ENCODE results near the gene TSGA10IP. TPM values are rescaled to one million over a fixed set of nuclear protein-coding genes. Genes with fewer than 3 reads are reported as not detected.
"Not testable (repeated sequence)": the region's sequence is repeated elsewhere in the genome, so short reads cannot be mapped to it uniquely, and the experiment has no call there.

Gene TSGA10IP
- polyA plus RNA-seq, 4 donors, result not detected

DNA sequence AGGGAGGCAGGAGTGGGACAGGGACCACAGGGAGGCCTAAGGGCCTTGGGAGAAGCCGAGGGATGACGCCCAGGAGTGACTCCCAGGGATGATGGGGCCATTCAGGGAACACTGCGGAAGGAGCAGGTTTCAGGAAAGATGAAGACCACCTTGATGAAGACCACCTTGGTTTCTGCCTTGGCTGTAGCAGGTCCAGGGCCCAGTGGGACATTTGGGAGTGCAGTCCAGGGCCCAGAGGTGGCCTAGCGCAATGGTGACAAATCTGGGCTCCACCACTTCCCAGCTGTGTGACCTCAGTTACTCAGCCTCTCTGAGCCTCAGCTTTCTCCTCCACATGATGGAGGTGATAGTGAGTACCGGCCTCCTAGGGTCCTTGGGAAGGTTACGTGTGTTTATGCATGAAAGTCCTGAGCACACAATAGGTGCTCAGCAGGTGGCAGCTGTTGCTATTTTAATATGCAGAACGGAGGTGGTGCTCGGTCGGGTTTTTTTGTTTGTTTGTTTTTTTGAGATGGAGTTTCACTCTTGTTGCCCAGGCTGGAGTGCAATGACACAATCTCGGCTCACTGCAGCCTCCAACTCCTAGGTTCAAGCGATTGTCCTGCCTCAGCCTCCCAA is 770 bp downstream of the TSGA10IP start:
- DNase-seq (ENCODE audit: low read depth in 4 of 4, low spot score in 3 of 4), result no peak

DNA sequence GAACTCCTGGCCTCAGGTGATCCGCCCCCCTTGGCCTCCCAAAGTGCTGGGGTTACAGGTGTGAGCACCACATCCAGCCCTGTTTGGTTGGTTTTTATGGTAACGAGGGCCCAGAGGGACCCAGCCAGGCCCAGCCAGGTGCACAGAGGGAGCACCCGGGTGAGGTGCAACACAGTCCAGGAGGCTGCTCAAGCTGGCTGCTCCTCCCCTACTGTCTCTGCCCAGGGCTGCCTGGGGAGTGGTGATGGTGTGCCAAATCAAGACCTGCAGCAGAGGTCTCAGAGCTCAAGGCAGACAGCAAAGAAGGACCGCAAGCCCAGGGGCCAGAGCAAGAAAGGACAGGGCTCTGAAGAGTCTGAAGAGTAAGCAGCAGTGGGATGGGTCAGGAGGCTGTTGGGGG is 1.4 kb downstream of the TSGA10IP start:
- DNase-seq (ENCODE audit: low read depth in 4 of 4, low spot score in 3 of 4), result no peak

DNA sequence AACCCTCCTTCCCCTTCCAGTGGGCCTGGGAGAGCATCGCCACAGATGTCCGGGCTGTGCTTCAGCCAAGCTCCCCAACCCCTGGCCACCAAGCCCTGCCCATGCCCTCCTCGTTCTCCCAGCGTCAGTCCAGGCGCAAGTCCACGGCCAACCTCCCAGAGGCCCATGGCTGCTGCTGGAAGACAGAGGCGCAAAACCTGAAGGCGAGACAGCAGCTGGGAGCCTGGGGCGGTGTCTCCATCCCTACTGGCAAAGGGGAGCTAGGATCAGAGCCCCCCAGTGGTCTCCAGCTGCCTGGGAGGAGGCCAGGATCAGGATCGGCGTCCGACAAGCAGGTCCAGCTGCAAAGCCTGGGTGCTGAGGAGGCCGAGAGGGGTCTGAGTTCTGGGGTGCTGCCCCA is 1.9 kb downstream of the TSGA10IP start:
- no peak for DNase-seq (ENCODE audit: low read depth in 4 of 4, low spot score in 3 of 4)

DNA sequence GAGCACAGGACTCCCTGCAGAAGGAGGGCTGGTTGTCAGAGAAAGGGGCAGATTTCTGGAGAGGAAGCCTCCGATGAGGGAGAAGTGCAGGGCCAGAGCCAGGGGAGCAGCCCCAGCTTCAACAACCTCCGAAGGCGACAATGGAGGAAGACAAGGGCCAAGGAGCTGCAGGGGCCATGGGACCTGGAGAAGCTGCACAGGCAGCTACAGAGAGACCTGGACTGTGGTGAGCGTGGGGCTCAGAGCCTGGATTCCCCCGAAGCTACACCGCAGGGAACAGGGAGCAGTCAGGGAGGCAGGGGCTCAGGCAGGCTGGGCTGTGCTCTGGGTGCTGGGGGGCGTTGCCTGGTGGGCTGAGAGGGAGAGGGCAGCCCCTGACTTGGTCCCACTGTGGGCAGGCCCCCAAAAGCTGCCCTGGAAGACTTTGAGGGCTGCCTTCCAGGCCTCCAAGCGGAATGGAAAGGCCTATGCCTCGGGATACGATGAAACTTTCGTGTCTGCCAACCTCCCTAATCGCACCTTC is 2.4 kb downstream of the TSGA10IP start:
- no peak for DNase-seq (ENCODE audit: low read depth in 4 of 4, low spot score in 3 of 4)

DNA sequence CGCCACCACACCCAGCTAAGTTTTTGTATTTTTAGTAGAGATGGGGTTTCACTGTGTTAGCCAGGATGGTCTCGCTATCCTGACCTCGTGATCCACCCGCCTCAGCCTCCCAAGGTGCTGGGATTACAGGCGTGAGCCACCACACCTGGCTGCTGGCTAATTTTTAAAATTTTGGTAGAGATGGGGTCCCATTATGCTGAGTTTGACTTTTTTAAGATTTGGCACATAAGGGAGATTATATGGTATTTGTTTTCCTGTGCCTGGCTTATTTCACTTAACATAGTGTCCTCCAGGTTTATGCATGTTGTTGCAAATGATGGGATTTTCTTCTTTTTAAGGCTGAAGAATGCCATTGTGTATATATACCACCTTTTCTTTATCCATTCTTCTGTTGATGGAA is 5.4 kb downstream of the TSGA10IP start:
- DNase-seq (ENCODE audit: low read depth in 4 of 4, low spot score in 3 of 4), result not testable (repeated sequence)

DNA sequence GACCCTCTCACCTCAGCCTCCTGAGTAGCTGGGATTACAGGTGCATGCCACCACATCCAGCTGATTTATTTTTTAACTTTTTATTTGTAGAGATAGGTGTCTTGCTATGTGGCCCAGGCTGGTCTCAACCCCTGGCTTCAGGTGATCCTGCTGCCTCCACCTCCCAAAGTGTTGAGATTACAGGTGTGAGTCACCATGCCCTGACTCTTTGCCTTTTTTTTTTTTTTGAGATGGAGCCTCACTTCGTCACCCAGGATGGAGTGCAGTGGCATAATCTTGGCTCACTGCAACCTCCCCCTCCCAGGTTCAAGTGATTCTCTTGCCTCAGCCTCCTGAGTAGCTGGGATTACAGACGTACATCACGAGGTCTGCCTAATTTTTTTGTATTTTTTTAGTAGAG is 6.4 kb downstream of the TSGA10IP start:
- not testable (repeated sequence) for DNase-seq (ENCODE audit: low read depth in 4 of 4, low spot score in 3 of 4)

DNA sequence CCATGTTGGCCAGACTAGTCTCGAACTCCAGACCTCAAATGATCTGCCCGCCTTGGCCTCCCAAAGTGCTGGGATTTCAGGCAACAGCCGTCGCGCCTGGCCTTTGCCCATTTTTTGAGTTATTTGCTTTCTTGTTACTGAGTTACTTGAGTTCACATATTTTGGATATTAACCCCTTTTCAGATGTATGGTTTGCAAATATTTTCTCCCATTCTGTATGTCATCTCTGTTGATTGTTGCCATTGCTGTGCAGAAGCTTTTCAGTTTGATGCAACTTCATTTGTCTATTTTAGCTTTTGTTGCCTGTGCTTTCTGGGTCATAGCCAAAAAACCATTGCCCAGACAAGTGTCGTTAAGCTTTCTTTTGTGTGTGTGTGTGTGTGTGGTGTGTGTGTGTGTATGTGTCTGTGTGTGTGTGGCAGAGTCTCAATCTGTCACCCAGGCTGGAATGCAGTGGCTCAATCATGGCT is 6.8 kb downstream of the TSGA10IP start:
- no peak for DNase-seq (ENCODE audit: low read depth in 4 of 4, low spot score in 3 of 4)

DNA sequence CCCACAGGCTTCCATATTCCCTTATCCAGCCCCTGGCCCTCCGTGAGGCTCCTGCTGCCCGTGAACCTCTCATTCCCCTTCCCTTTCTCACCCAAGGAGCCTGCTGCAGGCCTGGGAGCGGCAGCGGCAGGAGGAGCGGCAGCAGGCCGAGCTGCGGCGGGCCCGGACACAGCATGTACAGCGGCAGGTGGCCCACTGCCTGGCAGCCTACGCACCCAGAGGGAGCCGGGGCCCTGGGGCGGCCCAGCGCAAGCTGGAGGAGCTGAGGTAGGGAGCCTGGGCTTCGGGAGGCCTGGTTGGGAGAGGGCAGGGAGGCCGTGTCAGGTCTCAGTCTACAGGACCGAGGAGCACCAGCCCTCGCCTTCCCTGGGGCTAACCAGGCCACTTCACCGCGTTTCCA is 8.2 kb downstream of the TSGA10IP start:
- no peak for DNase-seq (ENCODE audit: low read depth in 4 of 4, low spot score in 3 of 4)

DNA sequence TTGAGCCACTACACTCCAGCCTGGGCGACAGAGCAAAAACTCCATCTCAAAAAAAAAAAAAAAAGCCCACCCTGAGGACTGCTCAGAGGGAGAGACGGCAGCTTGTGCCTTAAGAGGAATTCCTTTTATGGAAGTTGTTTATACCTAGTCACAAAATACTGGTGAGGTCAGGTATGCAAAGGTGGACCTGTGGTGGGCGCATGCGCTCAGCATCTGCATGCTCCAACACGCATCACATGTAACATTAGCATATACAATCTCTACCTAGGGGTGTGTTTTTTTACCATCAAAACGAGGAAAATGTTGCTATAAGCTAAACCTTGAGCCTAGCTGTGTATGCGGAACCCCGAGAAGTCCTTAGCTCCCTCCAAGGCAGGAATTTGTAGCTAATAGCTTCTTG is 9.5 kb downstream of the TSGA10IP start:
- DNase-seq (ENCODE audit: low read depth in 4 of 4, low spot score in 3 of 4), result no peak

DNA sequence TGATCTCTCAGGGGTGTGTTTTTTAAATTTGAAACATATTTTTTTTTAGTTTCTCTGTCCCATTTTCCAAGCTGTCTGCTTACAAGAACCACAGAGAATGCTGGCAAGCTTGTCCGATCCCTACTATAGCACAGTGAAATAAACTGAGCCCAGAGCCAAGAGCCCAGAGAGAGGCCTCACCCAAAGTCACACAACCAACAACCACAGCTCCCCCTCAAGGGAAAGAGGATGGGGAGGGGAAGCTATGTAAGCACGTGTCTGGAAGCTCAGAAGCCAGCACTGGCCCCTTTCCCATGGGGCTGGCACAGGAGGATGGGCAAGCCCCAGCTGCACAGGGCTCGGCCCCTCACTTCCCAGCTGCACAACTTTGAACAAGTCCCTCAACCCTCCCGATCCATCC is 13.0 kb downstream of the TSGA10IP start:
- no peak for DNase-seq (ENCODE audit: low read depth in 4 of 4, low spot score in 3 of 4)

DNA sequence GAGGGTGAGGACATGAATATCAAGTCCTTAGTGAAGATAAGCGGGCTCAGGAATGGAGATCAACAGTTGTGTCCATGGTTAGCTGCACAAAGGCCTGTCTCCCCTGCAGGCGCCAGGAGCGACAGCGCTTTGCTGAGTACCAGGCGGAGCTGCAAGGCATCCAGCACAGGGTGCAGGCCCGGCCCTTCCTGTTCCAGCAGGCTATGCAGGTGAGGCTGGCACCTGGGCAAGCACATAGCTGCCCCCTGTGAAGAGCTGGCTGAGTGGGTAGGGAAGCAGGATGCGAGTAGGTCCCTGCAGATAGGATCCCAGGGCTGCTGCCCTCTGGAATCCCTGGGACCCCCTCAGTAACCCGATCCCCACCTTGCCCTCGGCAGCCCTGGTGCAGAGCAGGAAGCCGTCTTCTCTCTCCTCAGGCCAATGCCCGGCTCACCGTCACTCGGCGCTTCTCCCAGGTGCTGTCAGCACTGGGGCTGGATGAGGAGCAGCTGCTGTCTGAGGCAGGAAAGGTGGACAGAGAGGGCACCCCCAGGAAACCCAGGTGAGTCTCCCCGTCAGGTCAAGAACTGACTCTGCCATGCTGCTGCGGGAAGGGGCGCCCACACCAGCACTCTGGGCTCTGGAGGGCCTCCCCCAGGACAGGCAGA is 13.6 kb downstream of the TSGA10IP start:
- no peak for DNase-seq (ENCODE audit: low read depth in 4 of 4, low spot score in 3 of 4)

DNA sequence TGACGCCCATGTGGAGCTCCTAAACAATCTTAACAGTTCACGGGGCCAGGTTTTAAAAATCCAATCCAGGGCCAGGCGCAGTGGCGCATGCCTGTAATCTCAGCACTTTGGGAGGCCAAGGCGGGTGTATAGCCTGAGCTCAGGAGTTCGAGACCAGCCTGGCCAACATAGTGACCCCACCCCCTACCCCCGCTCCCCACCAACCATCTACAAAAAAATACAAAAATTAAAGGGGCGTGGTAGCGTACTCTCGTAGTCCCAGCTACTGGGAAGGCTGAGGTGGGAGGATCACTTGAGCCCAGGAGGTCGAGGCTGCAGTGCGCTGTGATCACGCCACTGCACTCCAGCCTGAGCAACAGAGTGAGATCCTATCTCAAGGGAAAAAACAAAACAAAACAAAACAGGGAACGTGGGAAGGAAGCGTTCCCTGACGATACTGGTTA is 15.6 kb downstream of the TSGA10IP start:
- no peak for DNase-seq (ENCODE audit: low read depth in 4 of 4, low spot score in 3 of 4)

DNA sequence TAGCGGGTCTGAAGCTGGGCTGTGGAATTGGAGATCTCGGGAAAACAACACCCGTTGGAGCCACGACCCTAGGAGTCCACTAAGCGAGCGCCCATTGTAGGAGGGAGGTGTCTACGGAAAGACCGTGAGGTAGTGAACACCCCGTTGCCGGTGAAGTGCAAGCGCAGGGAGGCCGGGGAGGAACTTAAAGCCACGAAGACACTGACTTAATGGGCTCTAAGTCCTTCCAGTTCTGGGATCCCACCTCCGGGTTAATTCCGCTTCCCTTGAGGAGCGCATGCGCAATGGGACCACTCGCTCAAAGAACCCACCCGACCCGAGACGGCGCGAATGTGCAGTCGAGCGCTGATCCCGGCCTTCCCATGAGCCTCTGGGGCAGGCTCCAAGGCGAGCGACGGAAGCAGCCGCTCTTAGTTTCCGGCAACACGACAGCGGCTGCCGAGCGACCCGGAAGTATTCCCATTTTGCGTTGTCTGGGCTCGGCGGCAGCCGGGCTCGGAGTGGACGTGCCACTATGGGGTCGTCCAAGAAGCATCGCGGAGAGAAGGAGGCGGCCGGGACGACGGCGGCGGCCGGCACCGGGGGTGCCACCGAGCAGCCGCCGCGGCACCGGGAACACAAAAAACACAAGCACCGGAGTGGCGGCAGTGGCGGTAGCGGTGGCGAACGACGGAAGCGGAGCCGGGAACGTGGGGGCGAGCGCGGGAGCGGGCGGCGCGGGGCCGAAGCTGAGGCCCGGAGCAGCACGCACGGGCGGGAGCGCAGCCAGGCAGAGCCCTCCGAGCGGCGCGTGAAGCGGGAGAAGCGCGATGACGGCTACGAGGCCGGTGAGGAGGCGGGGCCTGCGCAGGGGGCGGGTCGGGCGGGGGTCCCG is 16.2 kb downstream of the TSGA10IP start, which contains the start of gene SART1:
TSS of gene SART1 (plus strand) at position 468 of the 874 bp plus-strand sequence. CDS start at position 515, 47 bp downstream.
- peak; percentile 96 to 98 (median 96) for DNase-seq (ENCODE audit: low read depth in 4 of 4, low spot score in 3 of 4)

DNA sequence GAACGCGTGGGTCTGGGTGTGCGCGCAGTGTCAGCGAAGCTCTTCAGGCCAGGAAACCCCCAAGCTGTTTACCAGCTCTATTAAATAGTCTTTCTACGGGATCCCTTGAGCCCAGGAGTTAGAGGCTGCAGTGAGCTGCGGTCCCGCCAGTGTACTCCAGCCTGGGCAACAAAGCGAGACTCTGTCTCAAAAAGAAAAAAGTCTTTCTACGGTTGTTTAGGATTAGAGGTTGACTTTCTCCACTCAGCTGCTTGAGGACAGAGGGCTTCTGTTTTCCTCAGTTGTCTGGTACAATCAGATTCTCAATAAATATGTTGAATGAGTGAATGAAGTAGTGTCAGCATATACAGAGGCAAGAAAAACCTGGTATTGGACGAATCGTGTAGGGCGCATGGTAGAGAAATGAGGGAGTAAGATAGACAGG is 16.9 kb downstream of the TSGA10IP start:
- no peak for DNase-seq (ENCODE audit: low read depth in 4 of 4, low spot score in 3 of 4)

DNA sequence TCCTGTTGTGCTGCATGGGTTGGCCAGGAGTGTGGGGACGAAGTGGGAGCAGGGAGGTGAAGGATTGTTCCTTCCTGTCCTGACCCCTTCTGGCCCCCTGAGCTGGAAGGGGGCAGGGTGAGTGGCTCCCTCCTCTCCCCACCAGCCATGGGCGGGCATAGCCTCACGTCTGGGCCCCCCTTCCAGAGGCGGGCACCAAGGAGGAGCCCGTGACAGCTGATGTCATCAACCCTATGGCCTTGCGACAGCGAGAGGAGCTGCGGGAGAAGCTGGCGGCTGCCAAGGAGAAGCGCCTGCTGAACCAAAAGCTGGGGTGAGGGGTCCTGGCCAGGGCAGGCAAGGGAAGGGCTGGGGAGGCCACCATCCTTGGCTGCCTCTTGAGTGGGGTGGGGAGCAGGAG is 19.6 kb downstream of the TSGA10IP start:
- no peak for DNase-seq (ENCODE audit: low read depth in 4 of 4, low spot score in 3 of 4)

DNA sequence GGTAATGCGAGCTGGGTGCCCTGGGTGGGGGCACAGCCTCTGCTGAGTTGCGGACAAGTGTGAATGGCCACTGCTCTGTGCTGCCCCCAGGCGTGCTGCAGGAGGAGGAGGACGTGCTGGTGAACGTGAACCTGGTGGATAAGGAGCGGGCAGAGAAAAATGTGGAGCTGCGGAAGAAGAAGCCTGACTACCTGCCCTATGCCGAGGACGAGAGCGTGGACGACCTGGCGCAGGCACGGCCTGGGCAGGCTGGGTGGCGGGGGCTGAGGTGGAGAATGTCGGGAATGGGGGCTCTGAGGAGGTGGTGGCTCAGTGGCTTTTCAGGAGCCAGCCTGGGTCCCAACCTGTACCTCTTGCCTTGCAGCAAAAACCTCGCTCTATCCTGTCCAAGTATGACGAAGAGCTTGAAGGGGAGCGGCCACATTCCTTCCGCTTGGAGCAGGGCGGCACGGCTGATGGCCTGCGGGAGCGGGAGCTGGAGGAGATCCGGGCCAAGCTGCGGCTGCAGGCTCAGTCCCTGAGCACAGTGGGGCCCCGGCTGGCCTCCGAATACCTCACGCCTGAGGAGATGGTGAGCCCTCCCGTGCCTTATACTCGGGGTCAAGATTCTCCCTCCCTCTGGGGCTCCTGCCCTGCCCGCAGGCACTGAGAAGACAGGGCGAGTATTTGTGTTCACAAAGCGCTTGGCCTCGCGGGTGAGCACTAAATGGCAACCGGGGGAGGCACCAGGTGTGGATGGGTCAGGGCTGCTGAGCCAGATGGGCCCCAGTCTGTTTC is 20.9 kb downstream of the TSGA10IP start:
- DNase-seq (ENCODE audit: low read depth in 4 of 4, low spot score in 3 of 4), result no peak

DNA sequence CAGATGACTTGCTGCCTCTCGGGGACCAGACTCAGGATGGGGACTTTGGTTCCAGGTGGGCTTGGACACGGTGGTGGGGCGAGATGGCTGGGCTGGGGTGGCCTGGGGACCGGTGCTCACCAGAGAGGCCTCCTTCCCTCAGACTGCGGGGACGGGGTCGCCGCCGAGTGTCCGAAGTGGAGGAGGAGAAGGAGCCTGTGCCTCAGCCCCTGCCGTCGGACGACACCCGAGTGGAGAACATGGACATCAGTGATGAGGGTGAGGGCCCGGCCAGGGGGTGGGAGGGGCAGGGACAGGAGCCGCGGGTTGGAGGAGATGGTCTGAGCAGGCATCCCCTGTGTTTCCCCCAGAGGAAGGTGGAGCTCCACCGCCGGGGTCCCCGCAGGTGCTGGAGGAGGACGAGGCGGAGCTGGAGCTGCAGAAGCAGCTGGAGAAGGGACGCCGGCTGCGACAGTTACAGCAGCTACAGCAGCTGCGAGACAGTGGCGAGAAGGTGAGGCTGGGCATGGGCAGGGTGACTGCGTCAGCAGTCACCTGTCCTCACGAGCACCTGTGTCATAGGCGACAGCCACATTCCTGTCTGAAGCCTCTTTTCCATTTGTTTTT is 22.2 kb downstream of the TSGA10IP start:
- DNase-seq (ENCODE audit: low read depth in 4 of 4, low spot score in 3 of 4), result no peak

DNA sequence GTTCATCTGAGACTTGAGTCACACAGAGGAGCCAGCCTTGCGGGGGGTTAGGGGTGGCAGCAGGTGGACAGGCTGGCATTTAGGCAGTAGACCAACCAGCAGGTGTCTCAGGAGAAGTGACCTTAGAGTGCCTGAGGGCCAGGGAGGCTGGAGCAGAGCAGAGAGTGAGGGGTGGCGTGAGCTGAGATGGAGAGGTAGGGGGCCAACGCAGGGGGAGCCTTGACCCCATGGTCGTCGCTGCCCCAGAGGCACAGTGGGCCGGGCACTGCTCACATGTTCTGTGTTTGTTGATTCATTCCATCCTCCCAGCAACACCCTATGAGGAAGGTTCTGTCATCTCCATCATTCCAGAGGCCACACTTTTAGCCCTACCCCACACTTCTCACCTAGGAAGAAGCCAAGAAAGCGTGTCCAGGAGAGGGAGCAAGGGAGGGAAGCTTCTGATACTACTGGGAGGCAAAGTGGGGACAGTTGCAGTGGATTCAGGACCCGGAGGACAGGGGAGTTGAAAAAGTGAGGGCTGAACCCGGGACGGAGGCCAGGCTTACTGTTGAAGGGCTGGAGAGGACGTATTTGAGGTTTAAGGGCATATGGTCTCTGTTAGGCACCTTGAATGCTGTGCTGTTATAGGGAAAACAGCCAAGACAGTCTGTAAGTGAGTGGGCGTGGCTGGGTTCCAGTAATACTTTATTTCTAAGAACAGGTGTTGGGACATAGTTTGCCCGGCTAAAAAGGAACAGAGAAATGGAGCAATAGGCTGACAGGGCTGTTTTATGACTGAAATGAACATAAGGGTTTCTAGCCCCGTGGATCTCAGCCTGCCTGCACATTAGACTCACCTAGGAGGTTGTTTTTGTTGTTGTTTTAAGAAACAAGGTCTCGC is 23.6 kb downstream of the TSGA10IP start:
- no peak for DNase-seq (ENCODE audit: low read depth in 4 of 4, low spot score in 3 of 4)

DNA sequence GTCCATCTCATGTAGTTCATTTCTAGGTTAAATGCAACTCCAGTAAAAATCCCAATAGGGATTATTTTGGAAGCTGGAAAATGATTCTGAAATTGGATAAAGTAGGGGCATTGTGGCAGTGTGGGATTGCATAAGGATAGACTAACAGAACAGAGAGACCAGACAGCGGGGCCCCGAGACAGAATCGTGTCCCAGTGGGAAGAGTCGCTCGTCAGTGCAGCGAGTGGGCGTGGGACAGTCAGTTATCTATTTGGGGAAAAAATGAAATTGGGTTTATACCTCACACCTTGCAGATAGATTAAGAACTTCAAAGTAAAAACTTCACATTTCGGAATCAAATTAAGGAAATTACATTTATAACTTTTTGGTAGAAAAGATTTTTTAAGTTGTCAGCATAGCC is 26.8 kb downstream of the TSGA10IP start:
- DNase-seq (ENCODE audit: low read depth in 4 of 4, low spot score in 3 of 4), result no peak
